Hepatocyte (in vitro differentiated cells): ENCODE results near the gene TLR7.

ENCODE experiments used
- CTCF ChIP-seq: fragments of 200-600 bp; sonication (generic); IDR thresholded peaks from 2 replicates; pipeline ENCODE4 v1.5.1; 2016; ENCODE audit warnings: antibody characterized with exemption, mild to moderate bottlenecking; ENCODE audit not compliant: poor library complexity
- EZH2 ChIP-seq: fragments of 200-600 bp; sonication (generic); IDR thresholded peaks from 2 replicates; pipeline ENCODE4 v1.6.1; 2016; ENCODE audit warnings: antibody characterized with exemption, mild to moderate bottlenecking, borderline replicate concordance

- no peak for TF ChIP-seq CTCF
- no peak for TF ChIP-seq EZH2
These were observed 63.3 kb downstream of the TLR7 start for GRCh38 chrX:12930150-12930549.
